SK-N-SH (cell line): ENCODE measurements around the gene ZNF532.

ENCODE experiments used
- CTCF ChIP-seq: fragments of 200-600 bp; sonication (generic); IDR thresholded peaks from 2 replicates; pipeline ENCODE4 v1.6.1; 2017; ENCODE audit warnings: antibody characterized with exemption, mild to moderate bottlenecking, moderate library complexity
- ELF1 ChIP-seq: IDR thresholded peaks from 2 replicates; pipeline ENCODE4 v1.4.0; 2012
- MXI1 ChIP-seq: IDR thresholded peaks from 2 replicates; pipeline ENCODE4 v1.6.1; 2012; ENCODE audit warnings: mild to moderate bottlenecking, low read depth, low read length, improper control_type of control experiment
- NFIC ChIP-seq: IDR thresholded peaks from 2 replicates; pipeline ENCODE4 v1.4.0; 2012; ENCODE audit warnings: borderline replicate concordance
- RAD21 ChIP-seq: IDR thresholded peaks from 2 replicates; pipeline ENCODE4 v1.6.1; 2012; ENCODE audit warnings: mild to moderate bottlenecking, low read length
- REST ChIP-seq: IDR thresholded peaks from 2 replicates; pipeline ENCODE4 v1.6.1; 2012; ENCODE audit warnings: mild to moderate bottlenecking, low read depth, low read length, moderate library complexity
- TCF12 ChIP-seq: IDR thresholded peaks from 2 replicates; pipeline ENCODE4 v1.4.0; 2012
- TEAD4 ChIP-seq: IDR thresholded peaks from 2 replicates; pipeline ENCODE4 v1.4.0; 2012; ENCODE audit warnings: mild to moderate bottlenecking, borderline replicate concordance; ENCODE audit not compliant: insufficient read depth
- YY1 ChIP-seq: IDR thresholded peaks from 2 replicates; pipeline ENCODE4 v1.4.0; 2012; ENCODE audit warnings: low read depth, mild to moderate bottlenecking

- TF ChIP-seq CTCF (no peak), REST (no peak), RAD21 (no peak), TCF12 (no peak), MXI1 (no peak), ELF1 (no peak), NFIC (no peak), YY1 (no peak), TEAD4 (no peak)
Measured at GRCh38 chr18:58902961-58903360, 38.3 kb downstream of the ZNF532 start.
